Muscle layer of duodenum (tissue), 2 donors: ENCODE measurements around the gene GLTP.
"Not testable (repeated sequence)": the region's sequence is repeated elsewhere in the genome, so short reads cannot be mapped to it uniquely, and the experiment has no call there.

Experiments
- H3K27ac ChIP-seq: one replicate; pipeline ENCODE4 v1.7.0; 2013; ENCODE audit warnings: mild to moderate bottlenecking, low read length
- H3K27me3 ChIP-seq: one replicate; pipeline ENCODE4 v1.7.0; 2013; ENCODE audit warnings: low read depth, mild to moderate bottlenecking, control low read depth, low read length
- H3K36me3 ChIP-seq, 2 donors: one replicate each; pipeline ENCODE4 v1.7.0; 2013; ENCODE audit warnings: low read length in 2 of 2, control low read depth in 1 of 2, mild to moderate bottlenecking in 1 of 2; ENCODE audit not compliant: insufficient read depth in 2 of 2, control insufficient read depth in 1 of 2
- H3K4me1 ChIP-seq, 2 donors: one replicate each; pipeline ENCODE4 v1.7.0; 2013; ENCODE audit warnings: low read length in 2 of 2, mild to moderate bottlenecking in 2 of 2, control low read depth in 1 of 2, moderate library complexity in 1 of 2; ENCODE audit not compliant: insufficient read depth in 2 of 2, control insufficient read depth in 1 of 2
- H3K4me3 ChIP-seq, 2 donors: one replicate each; pipeline ENCODE4 v1.7.0; 2013; ENCODE audit warnings: low read length in 2 of 2, low read depth in 1 of 2, mild to moderate bottlenecking in 1 of 2
- H3K9me3 ChIP-seq, 2 donors: one replicate each; pipeline ENCODE4 v1.7.0; 2013; ENCODE audit warnings: low read length in 2 of 2, control low read depth in 1 of 2, mild to moderate bottlenecking in 1 of 2; ENCODE audit not compliant: control insufficient read depth in 1 of 2
- donor health status: healthy.

The GLTP gene

GRCh38 chr12:109858764-109859163 is 21.6 kb downstream of the GLTP start:
- H3K27ac ChIP-seq: no peak overlapping the region

GRCh38 chr12:109857715-109858114 is 22.6 kb downstream of the GLTP start:
- Histone ChIP-seq H3K4me3 (no peak overlapping the region), H3K27ac (no peak overlapping the region), H3K4me1 (no peaks in the 10 kb centered on the region), H3K36me3 (peaks cover 40 to 55% of the 10 kb centered on the region in 2 donors), H3K27me3 (no peaks in the 10 kb centered on the region), H3K9me3 (no peaks in the 10 kb centered on the region)

More at GRCh38 chr12:109858764-109859163, 21.6 kb downstream of the GLTP start:
- H3K27me3 ChIP-seq: no peaks in the 10 kb centered on the region
- H3K4me1 ChIP-seq: no peaks in the 10 kb centered on the region
- H3K9me3 ChIP-seq: no peaks in the 10 kb centered on the region
- H3K4me3 ChIP-seq: no peak overlapping the region
- peaks cover 39 to 54% of the 10 kb centered on the region in 2 donors for H3K36me3 ChIP-seq

GRCh38 chr12:109855377-109855776 is 25.0 kb downstream of the GLTP start:
- no peaks in the 10 kb centered on the region for H3K9me3 ChIP-seq
- no peak overlapping the region for H3K4me3 ChIP-seq
- peaks cover 38 to 54% of the 10 kb centered on the region in 2 donors for H3K36me3 ChIP-seq
- no peaks in the 10 kb centered on the region for H3K27me3 ChIP-seq
- no peak overlapping the region for H3K27ac ChIP-seq
- no peaks in the 10 kb centered on the region for H3K4me1 ChIP-seq

- H3K4me3 ChIP-seq, H3K27me3 ChIP-seq, H3K27ac ChIP-seq, H3K9me3 ChIP-seq, H3K4me1 ChIP-seq: not testable (repeated sequence)
- peaks cover 18 to 24% of the 10 kb centered on the region in 2 donors for H3K36me3 ChIP-seq
Measured at GRCh38 chr12:109850518-109850917, 29.8 kb downstream of the GLTP start.

- Histone ChIP-seq H3K9me3 (no peaks in the 10 kb centered on the region), H3K27ac (no peak overlapping the region), H3K4me3 (no peak overlapping the region), H3K4me1 (peaks cover 0 to 4% of the 10 kb centered on the region in 2 donors), H3K27me3 (no peaks in the 10 kb centered on the region), H3K36me3 (peaks cover 0 to 6% of the 10 kb centered on the region in 2 donors)
Measured at GRCh38 chr12:109847142-109847735, 33.1 kb downstream of the GLTP start.

- no peaks in the 10 kb centered on the region for H3K27me3 ChIP-seq
- H3K4me3 ChIP-seq: peak overlapping the region; percentile 27 to 57
- no peak overlapping the region for H3K27ac ChIP-seq
- H3K9me3 ChIP-seq: no peaks in the 10 kb centered on the region
- H3K36me3 ChIP-seq: peaks cover 0 to under 1% of the 10 kb centered on the region in 2 donors
- H3K4me1 ChIP-seq: peaks cover 0 to 4% of the 10 kb centered on the region in 2 donors
Measured at GRCh38 chr12:109845824-109846205, 34.5 kb downstream of the GLTP start.

- Histone ChIP-seq H3K4me1 (peaks cover 0 to 4% of the 10 kb centered on the region in 2 donors), H3K36me3 (no peaks in the 10 kb centered on the region), H3K27ac (no peak overlapping the region), H3K9me3 (no peaks in the 10 kb centered on the region), H3K27me3 (no peaks in the 10 kb centered on the region), H3K4me3 (peak overlapping the region; percentile 27 to 57)
Measured at GRCh38 chr12:109844983-109845823, 35.1 kb downstream of the GLTP start.

- no peaks in the 10 kb centered on the region for H3K27me3 ChIP-seq
- H3K9me3 ChIP-seq: no peaks in the 10 kb centered on the region
- no peaks in the 10 kb centered on the region for H3K36me3 ChIP-seq
- H3K4me1 ChIP-seq: peaks cover 0 to 4% of the 10 kb centered on the region in 2 donors
- no peak overlapping the region for H3K4me3 ChIP-seq
- H3K27ac ChIP-seq: no peak overlapping the region
Measured at GRCh38 chr12:109844091-109844490, 36.2 kb downstream of the GLTP start.

- Histone ChIP-seq H3K27me3 (no peaks in the 10 kb centered on the region), H3K4me1 (peaks cover 0 to 4% of the 10 kb centered on the region in 2 donors), H3K36me3 (no peaks in the 10 kb centered on the region), H3K9me3 (no peaks in the 10 kb centered on the region), H3K4me3 (no peak overlapping the region), H3K27ac (no peak overlapping the region)
Measured at GRCh38 chr12:109842021-109842420, 38.3 kb downstream of the GLTP start.

GRCh38 chr12:109841356-109841755 is 39.0 kb downstream of the GLTP start:
- Histone ChIP-seq H3K27me3 (no peaks in the 10 kb centered on the region), H3K4me1 (peaks cover 0 to 4% of the 10 kb centered on the region in 2 donors), H3K4me3 (no peak overlapping the region), H3K36me3 (no peaks in the 10 kb centered on the region), H3K27ac (no peak overlapping the region), H3K9me3 (no peaks in the 10 kb centered on the region)

- Histone ChIP-seq H3K27ac (no peak overlapping the region), H3K36me3 (no peaks in the 10 kb centered on the region), H3K4me3 (no peak overlapping the region), H3K4me1 (peaks cover 0 to 4% of the 10 kb centered on the region in 2 donors), H3K27me3 (no peaks in the 10 kb centered on the region), H3K9me3 (no peaks in the 10 kb centered on the region)
Measured at GRCh38 chr12:109840305-109841074, 39.9 kb downstream of the GLTP start.
